HG02852 (cell line): ENCODE data around the gene ZNF354C.

Experiments used
- ATAC-seq: cut with Tn5 transposase; IDR thresholded peaks from one replicate; pipeline ENCODE4 v1.9.1; 2021; ENCODE audit warnings: mild to moderate bottlenecking, moderate library complexity; ENCODE audit not compliant: unreplicated experiment

ZNF354C gene

GRCh38 chr5:179113945-179114641 is 53.9 kb downstream of the ZNF354C start:
- no peak for ATAC-seq

- no peak for ATAC-seq
These were observed 54.6 kb downstream of the ZNF354C start for GRCh38 chr5:179114756-179115155.

- ATAC-seq = no peak
These were observed 55.1 kb downstream of the ZNF354C start for GRCh38 chr5:179115307-179115706.

- ATAC-seq = no peak
These were observed 55.8 kb downstream of the ZNF354C start for GRCh38 chr5:179115845-179116524.

GRCh38 chr5:179118338-179118737 is 58.2 kb downstream of the ZNF354C start:
- ATAC-seq = no peak

GRCh38 chr5:179118756-179119414 is 58.7 kb downstream of the ZNF354C start:
- ATAC-seq = no peak

GRCh38 chr5:179119415-179120170 is 59.4 kb downstream of the ZNF354C start:
- ATAC-seq = no peak

GRCh38 chr5:179120421-179120861 is 60.3 kb downstream of the ZNF354C start:
- ATAC-seq = no peak

GRCh38 chr5:179120951-179121666 is 60.9 kb downstream of the ZNF354C start:
- ATAC-seq = no peak

- ATAC-seq = no peak
These were observed 61.5 kb downstream of the ZNF354C start for GRCh38 chr5:179121667-179122111.

GRCh38 chr5:179122411-179123108 is 62.4 kb downstream of the ZNF354C start:
- ATAC-seq = no peak

- no peak for ATAC-seq
These were observed 62.9 kb downstream of the ZNF354C start for GRCh38 chr5:179123109-179123426.

GRCh38 chr5:179123491-179124272 is 63.5 kb downstream of the ZNF354C start:
- no peak for ATAC-seq

- no peak for ATAC-seq
These were observed 64.2 kb downstream of the ZNF354C start for GRCh38 chr5:179124273-179124852.

GRCh38 chr5:179124853-179125788 is 64.9 kb downstream of the ZNF354C start:
- ATAC-seq = no peak

- ATAC-seq = no peak
These were observed 65.8 kb downstream of the ZNF354C start for GRCh38 chr5:179125789-179126505.

- ATAC-seq = no peak
These were observed 66.4 kb downstream of the ZNF354C start for GRCh38 chr5:179126506-179126991.
